22Rv1 (cell line): ENCODE measurements around the gene PWWP2B.

ENCODE experiments used
- H3K27ac ChIP-seq: fragments of 450-650 bp; 2 replicates; pipeline ENCODE4 v1.5.1; 2017
- CTCF ChIP-seq: fragments of 450-650 bp; IDR thresholded peaks from 2 replicates; pipeline ENCODE4 v1.5.1; 2017; ENCODE audit warnings: mild to moderate bottlenecking
- ZFX ChIP-seq: fragments of 450-650 bp; IDR thresholded peaks from 2 replicates; pipeline ENCODE4 v1.6.1; 2017; ENCODE audit warnings: antibody characterized with exemption, borderline replicate concordance

The PWWP2B gene

GRCh38 chr10:132437541-132437950 lies 40.5 kb downstream of the PWWP2B start:
- TF ChIP-seq ZFX (no peak), CTCF (no peak)
- H3K27ac ChIP-seq: no peak overlapping the region

- no peak overlapping the region for H3K27ac ChIP-seq
- TF ChIP-seq CTCF (no peak), ZFX (no peak)
Measured at GRCh38 chr10:132438091-132439024, 41.4 kb downstream of the PWWP2B start.

GRCh38 chr10:132439025-132439388 lies 42.0 kb downstream of the PWWP2B start:
- no peak for TF ChIP-seq CTCF
- TF ChIP-seq ZFX: no peak
- no peak overlapping the region for H3K27ac ChIP-seq

GRCh38 chr10:132439424-132440163 lies 42.6 kb downstream of the PWWP2B start:
- TF ChIP-seq ZFX: no peak
- no peak for TF ChIP-seq CTCF

GRCh38 chr10:132440791-132441565 lies 44.0 kb downstream of the PWWP2B start:
- TF ChIP-seq ZFX (no peak), CTCF (no peak)
- H3K27ac ChIP-seq: no peak overlapping the region

More at GRCh38 chr10:132439424-132440163, 42.6 kb downstream of the PWWP2B start:
- no peak overlapping the region for H3K27ac ChIP-seq

- H3K27ac ChIP-seq: no peak overlapping the region
- TF ChIP-seq CTCF (no peak), ZFX (no peak)
Measured at GRCh38 chr10:132441818-132442524, 45.0 kb downstream of the PWWP2B start.
